C4-2B (cell line): ENCODE results near the gene IDH3G.

Experiments used
- ZFX ChIP-seq: fragments of 450-650 bp; IDR thresholded peaks from 2 replicates; pipeline ENCODE4 v1.6.1; 2017
- TF ChIP-seq, protein P1 (sequence below): fragments of 450-650 bp; conservative IDR thresholded peaks from 2 replicates; pipeline ENCODE4 v1.5.1; 2017; ENCODE audit warnings: mild to moderate bottlenecking

GRCh38 chrX:153766098-153766817 lies 27.9 kb downstream of the IDH3G start:
- TF ChIP-seq, protein P1, sequence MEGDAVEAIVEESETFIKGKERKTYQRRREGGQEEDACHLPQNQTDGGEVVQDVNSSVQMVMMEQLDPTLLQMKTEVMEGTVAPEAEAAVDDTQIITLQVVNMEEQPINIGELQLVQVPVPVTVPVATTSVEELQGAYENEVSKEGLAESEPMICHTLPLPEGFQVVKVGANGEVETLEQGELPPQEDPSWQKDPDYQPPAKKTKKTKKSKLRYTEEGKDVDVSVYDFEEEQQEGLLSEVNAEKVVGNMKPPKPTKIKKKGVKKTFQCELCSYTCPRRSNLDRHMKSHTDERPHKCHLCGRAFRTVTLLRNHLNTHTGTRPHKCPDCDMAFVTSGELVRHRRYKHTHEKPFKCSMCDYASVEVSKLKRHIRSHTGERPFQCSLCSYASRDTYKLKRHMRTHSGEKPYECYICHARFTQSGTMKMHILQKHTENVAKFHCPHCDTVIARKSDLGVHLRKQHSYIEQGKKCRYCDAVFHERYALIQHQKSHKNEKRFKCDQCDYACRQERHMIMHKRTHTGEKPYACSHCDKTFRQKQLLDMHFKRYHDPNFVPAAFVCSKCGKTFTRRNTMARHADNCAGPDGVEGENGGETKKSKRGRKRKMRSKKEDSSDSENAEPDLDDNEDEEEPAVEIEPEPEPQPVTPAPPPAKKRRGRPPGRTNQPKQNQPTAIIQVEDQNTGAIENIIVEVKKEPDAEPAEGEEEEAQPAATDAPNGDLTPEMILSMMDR: no peak
- TF ChIP-seq ZFX: no peak
